HFF-Myc (cell line): Measurements from ENCODE around the gene TBXAS1.

Experiments
- DNase-seq: peaks from one replicate; pipeline ENCODE4 v3.0.0-alpha.2; 2011; ENCODE audit warnings: low read depth; ENCODE audit errors: extremely low read depth
- H3K4me3 ChIP-seq: replicated peaks from 2 replicates; pipeline ENCODE4 v1.5.1; 2011; ENCODE audit warnings: low read depth, mild to moderate bottlenecking, control low read depth, low read length
- TF ChIP-seq, protein P1 (sequence below): IDR thresholded peaks from 2 replicates; pipeline ENCODE4 v1.5.1; 2012; ENCODE audit warnings: mild to moderate bottlenecking, low read depth, low read length, control low read depth; ENCODE audit errors: missing control alignments

TBXAS1 gene

DNA sequence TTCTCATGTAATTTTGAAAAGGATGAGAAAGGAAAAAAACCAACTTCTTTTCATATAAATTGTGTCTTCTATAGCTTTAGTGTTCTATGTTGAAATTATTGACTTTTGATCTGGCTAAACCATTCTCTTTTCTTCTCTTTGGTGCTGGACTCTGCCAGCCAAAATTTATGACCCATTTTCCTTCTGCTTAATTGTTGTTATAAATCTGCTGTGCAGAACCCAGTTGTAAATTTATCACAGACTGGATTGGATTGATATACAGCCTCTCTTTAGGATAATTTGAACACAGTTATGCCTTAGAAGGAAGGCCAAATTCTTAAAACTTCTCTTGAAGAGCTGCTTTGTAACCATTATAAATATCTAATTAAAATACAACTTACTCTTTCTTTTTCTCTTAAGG lies 139.9 kb downstream of the TBXAS1 start:
- TF ChIP-seq, protein P1, sequence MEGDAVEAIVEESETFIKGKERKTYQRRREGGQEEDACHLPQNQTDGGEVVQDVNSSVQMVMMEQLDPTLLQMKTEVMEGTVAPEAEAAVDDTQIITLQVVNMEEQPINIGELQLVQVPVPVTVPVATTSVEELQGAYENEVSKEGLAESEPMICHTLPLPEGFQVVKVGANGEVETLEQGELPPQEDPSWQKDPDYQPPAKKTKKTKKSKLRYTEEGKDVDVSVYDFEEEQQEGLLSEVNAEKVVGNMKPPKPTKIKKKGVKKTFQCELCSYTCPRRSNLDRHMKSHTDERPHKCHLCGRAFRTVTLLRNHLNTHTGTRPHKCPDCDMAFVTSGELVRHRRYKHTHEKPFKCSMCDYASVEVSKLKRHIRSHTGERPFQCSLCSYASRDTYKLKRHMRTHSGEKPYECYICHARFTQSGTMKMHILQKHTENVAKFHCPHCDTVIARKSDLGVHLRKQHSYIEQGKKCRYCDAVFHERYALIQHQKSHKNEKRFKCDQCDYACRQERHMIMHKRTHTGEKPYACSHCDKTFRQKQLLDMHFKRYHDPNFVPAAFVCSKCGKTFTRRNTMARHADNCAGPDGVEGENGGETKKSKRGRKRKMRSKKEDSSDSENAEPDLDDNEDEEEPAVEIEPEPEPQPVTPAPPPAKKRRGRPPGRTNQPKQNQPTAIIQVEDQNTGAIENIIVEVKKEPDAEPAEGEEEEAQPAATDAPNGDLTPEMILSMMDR = no peak
- DNase-seq = no peak
- no peak overlapping the region for H3K4me3 ChIP-seq

DNA sequence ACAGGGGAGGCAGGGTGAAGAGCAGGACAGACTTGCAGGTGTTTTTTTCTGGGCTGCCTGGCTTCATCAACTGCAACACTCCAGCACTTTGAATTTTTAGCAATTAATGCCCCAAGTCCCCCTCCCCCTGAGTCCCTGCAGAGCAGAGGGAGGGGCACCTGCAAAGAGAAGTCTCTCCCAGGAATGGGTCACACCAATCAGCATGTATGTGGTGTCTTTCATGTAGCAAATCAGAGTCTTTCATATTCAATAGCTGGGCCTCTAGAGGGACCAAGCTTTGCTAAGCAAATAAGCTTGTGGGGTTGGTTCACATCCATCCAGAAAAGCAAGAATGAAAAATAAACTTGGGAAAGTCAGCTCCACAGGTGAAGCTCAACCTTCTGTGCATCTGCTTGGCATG lies 143.0 kb downstream of the TBXAS1 start:
- H3K4me3 ChIP-seq = no peak overlapping the region
- TF ChIP-seq, protein P1 = no peak
- DNase-seq = no peak

DNA sequence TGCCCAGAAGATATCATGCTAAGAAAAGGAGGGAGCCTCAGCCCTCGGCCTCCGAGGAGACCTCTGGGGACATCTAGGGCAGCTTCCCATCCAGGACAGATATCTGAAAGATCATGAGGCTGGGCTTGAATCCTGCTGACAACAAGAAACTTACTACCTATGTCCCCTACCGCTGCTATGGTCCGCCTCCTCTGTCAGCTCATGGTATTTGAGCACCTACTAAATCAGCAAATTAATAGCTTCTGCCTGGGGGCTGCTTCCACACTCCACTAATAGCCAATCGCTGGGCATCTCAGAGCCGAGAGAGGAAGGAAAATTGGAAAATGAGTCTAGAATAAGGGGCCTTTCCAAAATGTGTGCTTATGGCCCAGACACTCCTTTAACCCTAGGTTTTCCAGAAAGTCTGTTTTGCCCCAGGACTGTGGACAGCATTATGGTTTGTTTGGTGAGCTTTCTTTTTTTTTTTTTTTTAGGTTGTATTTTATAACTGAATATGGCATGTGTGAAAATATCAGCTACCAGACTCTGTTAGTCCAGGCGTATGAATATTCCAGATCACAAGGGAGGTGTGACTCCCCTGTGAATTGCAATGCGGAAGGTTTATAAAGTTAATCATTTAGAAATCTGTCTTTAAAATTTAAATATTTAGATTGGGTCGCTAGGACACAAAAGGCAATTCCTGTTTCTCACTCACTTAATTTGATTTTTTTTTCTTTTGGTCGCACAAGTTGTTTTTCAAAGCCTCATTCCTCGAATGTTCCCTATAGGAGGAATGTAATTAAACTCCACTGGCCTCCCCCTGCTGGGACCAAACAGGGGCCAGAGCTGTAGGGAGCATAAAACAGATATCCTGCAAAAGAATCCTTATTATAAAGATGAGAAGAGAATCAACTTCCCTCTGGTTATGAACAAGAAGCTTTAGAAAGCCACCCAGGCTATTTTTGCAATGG lies 144.3 kb downstream of the TBXAS1 start:
- TF ChIP-seq, protein P1 = no peak
- DNase-seq = no peak
- no peak overlapping the region for H3K4me3 ChIP-seq

DNA sequence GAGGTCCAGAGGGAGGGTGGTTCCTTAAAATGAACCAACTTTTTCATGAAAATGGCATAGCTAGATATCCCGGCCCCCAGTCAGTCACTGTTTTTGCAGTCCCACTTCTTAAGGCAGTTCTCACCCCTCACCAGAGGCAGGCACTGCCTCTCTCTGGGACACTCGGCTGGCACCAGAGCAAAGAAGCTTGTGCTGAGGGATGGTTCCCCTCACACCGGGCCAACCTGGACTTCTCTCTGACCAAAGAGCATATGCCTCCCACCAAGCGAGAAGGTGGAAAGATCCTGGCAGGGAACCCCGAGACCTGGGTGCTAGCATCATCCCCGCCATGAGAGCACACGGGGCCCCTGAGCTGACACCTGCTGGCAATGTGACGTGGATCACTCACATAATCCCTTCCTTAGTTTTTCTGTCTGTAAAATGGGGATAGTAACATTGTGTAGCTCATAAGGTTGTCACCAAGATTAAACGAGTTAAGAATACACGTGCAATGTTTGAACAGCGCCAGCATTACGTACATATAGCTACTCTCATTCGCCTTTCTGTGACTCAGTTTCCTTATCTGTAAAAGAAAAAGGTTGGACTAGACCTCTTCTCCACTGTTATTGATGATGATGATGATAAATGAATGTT lies 145.2 kb downstream of the TBXAS1 start:
- no peak for DNase-seq
- TF ChIP-seq, protein P1 = no peak
- H3K4me3 ChIP-seq = no peak overlapping the region

DNA sequence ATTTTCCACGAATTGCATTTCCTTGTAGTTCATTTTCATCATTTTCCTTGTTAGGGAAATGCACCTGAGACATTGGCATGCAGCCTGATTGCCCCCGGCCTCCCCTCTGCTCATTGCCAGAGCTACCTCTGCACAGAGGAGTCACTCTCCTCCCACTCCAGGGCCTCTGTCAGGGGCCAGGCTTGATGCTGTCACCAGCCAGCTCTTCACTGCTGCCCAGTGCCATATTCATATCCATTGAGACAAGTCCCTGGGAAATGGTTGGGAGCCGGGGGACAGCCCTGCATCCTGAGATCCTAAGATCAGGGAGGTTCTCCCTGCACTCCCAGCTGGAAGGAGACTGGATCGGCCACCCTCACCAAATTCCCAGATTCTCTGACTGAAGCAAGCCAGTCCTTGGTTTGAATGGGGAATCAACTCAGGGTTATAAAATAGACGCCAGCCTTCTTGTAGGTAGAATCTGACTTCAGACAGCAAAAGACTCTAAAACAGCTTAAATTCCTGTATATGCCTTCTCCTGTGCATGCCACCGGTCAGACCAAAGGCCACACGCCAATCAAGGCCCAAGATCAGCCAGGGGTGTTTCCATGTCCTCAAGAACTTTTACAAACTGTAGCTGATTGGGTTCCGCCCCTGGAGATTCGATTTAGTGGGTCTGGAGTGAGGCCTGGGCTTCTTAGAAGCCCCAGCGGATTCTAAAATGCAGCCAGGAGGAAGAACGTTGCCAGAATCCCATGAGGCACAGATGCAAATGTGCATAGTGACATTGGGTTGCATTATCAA lies 147.2 kb downstream of the TBXAS1 start:
- no peak overlapping the region for H3K4me3 ChIP-seq
- DNase-seq = no peak
- TF ChIP-seq, protein P1 = no peak

DNA sequence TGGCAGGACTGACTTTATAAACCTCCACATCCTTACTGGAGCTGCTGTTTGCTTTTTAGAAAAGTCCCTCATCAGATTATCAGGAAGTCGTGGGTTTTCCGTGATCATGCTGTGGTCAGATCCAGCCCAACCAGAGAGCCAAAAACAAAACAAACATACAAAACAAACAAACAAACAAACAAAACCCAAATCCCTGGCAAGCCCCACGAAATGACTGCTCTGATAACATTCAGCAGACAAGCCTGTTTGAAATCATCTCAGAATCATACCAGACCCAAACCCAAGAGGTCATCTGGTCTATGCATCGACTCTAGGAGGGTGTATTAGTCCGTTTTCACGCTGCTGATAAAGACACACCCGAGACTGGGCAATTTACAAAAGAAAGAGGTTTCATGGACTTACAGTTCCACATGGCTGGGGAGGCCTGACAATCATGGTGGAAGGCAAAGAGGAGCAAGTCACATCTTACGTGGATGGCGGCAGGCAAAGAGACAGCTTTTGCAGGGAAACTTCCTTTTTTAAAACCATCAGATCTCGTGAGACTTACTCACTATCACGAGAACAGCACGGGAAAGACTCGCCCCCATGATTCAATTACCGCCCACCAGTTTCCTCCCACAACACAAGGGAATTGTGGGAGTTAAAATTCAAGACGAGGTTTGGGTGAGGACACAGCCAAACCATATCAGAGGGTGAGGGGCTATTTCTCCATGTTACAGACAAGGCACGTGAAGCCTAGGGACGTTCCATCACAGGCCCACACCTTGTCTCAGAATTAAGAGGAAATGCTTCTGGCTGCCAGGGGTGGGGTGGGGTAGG lies 148.0 kb downstream of the TBXAS1 start:
- TF ChIP-seq, protein P1 = no peak
- H3K4me3 ChIP-seq = no peak overlapping the region
- no peak for DNase-seq
